HCT116 (cell line): ENCODE measurements around the gene IL15RA. TPM values are rescaled to one million over a fixed set of nuclear protein-coding genes. Genes with fewer than 3 reads are reported as not detected.

Source experiments
- ATAC-seq: fragments of 200-7000 bp; cut with Tn5 transposase; 2 replicates; pipeline ENCODE4 v1.9.1; 2020; ENCODE audit warnings: mild to moderate bottlenecking, moderate library complexity
- BruUV-seq: library from RNA; stranded (reverse); fragments of 400-500 nt; replicated peaks from 2 replicates; lab custom pipeline; 2021; lab: Mats Ljungman, UMichigan
- CTCF ChIA-PET: fragments of 300-600 bp; sonication (Branson Sonifier 250); formaldehyde crosslinking; loops from one replicate; lab custom pipeline; 2021; ENCODE audit warnings: antibody characterized with exemption; lab: Charles Lee
- POLR2A ChIA-PET: fragments of 300-600, 350-600 bp; sonication (Branson Sonifier 250); formaldehyde crosslinking; loops from one replicate; lab custom pipeline; 2021; ENCODE audit warnings: antibody characterized with exemption; lab: Charles Lee
- RAD21 ChIA-PET, 2 experiments: fragments of 300-600 bp; sonication (Branson Sonifier 250); formaldehyde crosslinking; loops; one replicate each; lab custom pipeline; 2023; ENCODE audit warnings: low total read pairs in 2 of 2; ENCODE audit not compliant: uncharacterized antibody in 2 of 2, unreplicated experiment in 2 of 2, low non-redundant PET in 1 of 2; lab: Charles Lee
- DNase-seq: peaks from one replicate; pipeline ENCODE4 v3.0.0-alpha.2; 2010; ENCODE audit warnings: low read depth, low spot score
- H2AFZ ChIP-seq: fragments of 200-600 bp; shearing (Covaris generic), sonication (generic); 2 replicates; pipeline ENCODE4 v1.6.1; 2017; ENCODE audit warnings: low read depth, mixed run types, mixed read lengths, antibody characterized with exemption, low read length; ENCODE audit not compliant: poor library complexity, severe bottlenecking
- H3K27ac ChIP-seq: 2 replicates; pipeline ENCODE4 v1.5.1; 2012; ENCODE audit warnings: low read depth, low read length
- H3K27me3 ChIP-seq: fragments of 200-600 bp; sonication (generic); 2 replicates; pipeline ENCODE4 v1.6.1; 2016; ENCODE audit warnings: mixed run types, low read length, mixed read lengths; ENCODE audit not compliant: insufficient read depth
- H3K36me3 ChIP-seq, 2 experiments: fragments of 200-500 bp in 1 of 2; fragments of 200-600 bp in 1 of 2; sonication (Bioruptor generic) in 1 of 2; sonication (generic) in 1 of 2; 2 replicates each; pipeline versions ENCODE4 v1.5.1 to v1.6.1; 2014 to 2016; ENCODE audit warnings: low read length in 2 of 2, inconsistent platforms in 1 of 2, mixed read lengths in 1 of 2, mixed run types in 1 of 2; ENCODE audit not compliant: insufficient read depth in 2 of 2, control insufficient read depth in 1 of 2
- H3K4me1 ChIP-seq, 2 experiments: fragments of 200-600 bp in 1 of 2; sonication (generic) in 1 of 2; 2 replicates each; pipeline versions ENCODE4 v1.5.1 to v1.6.1; 2012 to 2017; ENCODE audit warnings: low read length in 2 of 2, inconsistent platforms in 1 of 2, mild to moderate bottlenecking in 1 of 2, mixed read lengths in 1 of 2, mixed run types in 1 of 2, moderate library complexity in 1 of 2; ENCODE audit not compliant: insufficient read depth in 2 of 2, control insufficient read depth in 1 of 2
- H3K4me2 ChIP-seq: fragments of 200-600 bp; sonication (generic); 2 replicates; pipeline ENCODE4 v1.6.1; 2017; ENCODE audit warnings: mixed run types, low read length, mixed read lengths
- H3K4me3 ChIP-seq, 2 experiments: fragments of 200-600 bp in 1 of 2; sonication (generic) in 1 of 2; replicated peaks in 1 of 2; 2 replicates each; pipeline ENCODE4 v1.5.1; 2011 to 2016; ENCODE audit warnings: low read length in 2 of 2, control low read depth in 1 of 2, low read depth in 1 of 2, mild to moderate bottlenecking in 1 of 2, mixed read lengths in 1 of 2, mixed run types in 1 of 2
- H3K79me2 ChIP-seq: fragments of 200-600 bp; sonication (generic); 2 replicates; pipeline ENCODE4 v1.6.1; 2017; ENCODE audit warnings: mild to moderate bottlenecking, mixed run types, low read length, moderate library complexity, mixed read lengths; ENCODE audit not compliant: insufficient read depth
- H3K9ac ChIP-seq: fragments of 200-600 bp; sonication (generic); 2 replicates; pipeline ENCODE4 v1.6.1; 2016; ENCODE audit warnings: low read length, mixed read lengths
- H3K9me2 ChIP-seq: fragments of 200-600 bp; sonication (generic), shearing (Covaris generic); 2 replicates; pipeline ENCODE4 v1.6.1; 2017; ENCODE audit warnings: mixed run types, mild to moderate bottlenecking, moderate library complexity; ENCODE audit not compliant: insufficient read depth
- H3K9me3 ChIP-seq, 2 experiments: fragments of 200-500 bp in 1 of 2; fragments of 200-600 bp in 1 of 2; sonication (Bioruptor generic) in 1 of 2; sonication (generic) in 1 of 2; 2 replicates each; pipeline ENCODE4 v1.6.1; 2014 to 2017; ENCODE audit warnings: low read length in 2 of 2, mixed read lengths in 2 of 2, inconsistent platforms in 1 of 2, low read depth in 1 of 2, mild to moderate bottlenecking in 1 of 2, mixed run types in 1 of 2, moderate library complexity in 1 of 2; ENCODE audit not compliant: control insufficient read depth in 1 of 2, insufficient read depth in 1 of 2
- H4K20me1 ChIP-seq: fragments of 200-600 bp; sonication (generic), shearing (Covaris generic); 2 replicates; pipeline ENCODE4 v1.6.1; 2017; ENCODE audit warnings: mixed run types, mild to moderate bottlenecking, moderate library complexity; ENCODE audit not compliant: insufficient read depth
- ATF3 ChIP-seq: IDR thresholded peaks from 2 replicates; pipeline ENCODE4 v1.6.1; 2012
- CEBPB ChIP-seq: IDR thresholded peaks from 2 replicates; pipeline ENCODE4 v1.6.1; 2012; ENCODE audit warnings: low read depth
- EZH2 ChIP-seq: fragments of 200-600 bp; sonication (generic); IDR thresholded peaks from 2 replicates; pipeline ENCODE4 v1.6.1; 2017; ENCODE audit warnings: antibody characterized with exemption, mixed run types
- EZH2phosphoT487 ChIP-seq: fragments of 200-600 bp; IDR thresholded peaks from 2 replicates; pipeline ENCODE4 v1.6.1; 2018; ENCODE audit warnings: antibody characterized with exemption, borderline replicate concordance
- MAX ChIP-seq: IDR thresholded peaks from 2 replicates; pipeline ENCODE4 v1.6.1; 2012
- POLR2A ChIP-seq: IDR thresholded peaks from 2 replicates; pipeline ENCODE4 v1.7.0; 2011; ENCODE audit warnings: borderline replicate concordance; ENCODE audit not compliant: insufficient read depth, insufficient read length; ENCODE audit errors: extremely low read depth
- REST ChIP-seq: IDR thresholded peaks from 2 replicates; pipeline ENCODE4 v1.6.1; 2012; ENCODE audit warnings: low read depth
- SP1 ChIP-seq: IDR thresholded peaks from 2 replicates; pipeline ENCODE4 v1.6.1; 2012; ENCODE audit warnings: low read depth
- YY1 ChIP-seq: IDR thresholded peaks from 2 replicates; pipeline ENCODE4 v1.6.1; 2011; ENCODE audit warnings: low read length, low read depth, moderate library complexity, mild to moderate bottlenecking; ENCODE audit not compliant: insufficient replicate concordance; ENCODE audit errors: extremely low read depth
- ZBTB33 ChIP-seq: IDR thresholded peaks from 2 replicates; pipeline ENCODE4 v1.6.1; 2011; ENCODE audit warnings: mild to moderate bottlenecking, low read length, moderate library complexity; ENCODE audit not compliant: insufficient replicate concordance; ENCODE audit errors: extremely low read depth
- ZNF274 ChIP-seq: fragments of 200-500 bp; sonication (Bioruptor generic); IDR thresholded peaks from 2 replicates; pipeline ENCODE4 v1.6.1; 2014; ENCODE audit warnings: mild to moderate bottlenecking, low read depth, low read length, inconsistent platforms
- intact Hi-C: fragments of 100-400 bp; cut with micrococcal nuclease; formaldehyde crosslinking; loops from 2 replicates; pipeline ENCODE4 v1.10.0; 2022
- total RNA-seq: library from RNA; stranded (reverse); gene quantifications from one replicate; pipeline ENCODE4 v1.2.1, GENCODE V29; 2021; ENCODE audit not compliant: unreplicated experiment

IL15RA gene
- total RNA-seq, 1 experiment from 2014 or later = 10.5 TPM

GRCh38 chr10:6010569-6010968 is 33.2 kb upstream of the IL15RA start:
- intact Hi-C loops = loop anchor here (10.0 kb wide), 1 partner anchor 66 kb away; no protein-coding TSS in a partner anchor
- no peaks in the 10 kb centered on the region for H3K79me2 ChIP-seq
- no peak overlapping the region for H3K9ac ChIP-seq
- RAD21 ChIA-PET = no interaction called here
- no peak overlapping the region for H3K27ac ChIP-seq
- BruUV-seq = no TSS peak
- ATAC-seq = no peak
- H3K4me1 ChIP-seq = 0 out of 4 replicates have a peak, but pooled peaks cover 0 to 2% of the 10 kb centered on the region in 2 experiments
- no peaks in the 10 kb centered on the region for H3K27me3 ChIP-seq
- H3K9me2 ChIP-seq = no peaks in the 10 kb centered on the region
- no peak overlapping the region for H3K4me3 ChIP-seq
- POLR2A ChIA-PET = no interaction called here
- no peak for DNase-seq
- H2AFZ ChIP-seq = no peak overlapping the region
- no peak for TF ChIP-seq ZNF274
- no peak for TF ChIP-seq EZH2phosphoT487
- TF ChIP-seq CEBPB = no peak
- TF ChIP-seq ATF3 = no peak
- TF ChIP-seq SP1 = no peak
- TF ChIP-seq POLR2A = no peak
- no peak for TF ChIP-seq YY1
- TF ChIP-seq ZBTB33 = no peak
- TF ChIP-seq MAX = no peak
- TF ChIP-seq REST = no peak
- TF ChIP-seq EZH2 = no peak
- TF ChIP-seq, all 23 proteins: peak for 0
- CTCF ChIA-PET = interaction anchor here (1.3 kb wide), 1 partner anchor 391 kb away, joined by 6 read pairs; no protein-coding TSS in a partner anchor
- Histone ChIP-seq H4K20me1 (no peaks in the 10 kb centered on the region), H3K36me3 (no peaks in the 10 kb centered on the region), H3K4me2 (no peak overlapping the region), H3K9me3 (no peaks in the 10 kb centered on the region)
